Activated B cell treated with CpG ODN at 0.5 μM for 24 hours (primary cell): ENCODE results near the gene L3HYPDH. TPM values are rescaled to one million over a fixed set of nuclear protein-coding genes. Genes with fewer than 3 reads are reported as not detected.

Source experiments
- ATAC-seq: fragments of 200-7000 bp; cut with Tn5 transposase; one replicate; pipeline ENCODE4 v1.10.0; 2021; ENCODE audit warnings: low read depth, mild to moderate bottlenecking, moderate library complexity
- CTCF ChIA-PET: fragments of 350-600 bp; sonication (Branson Sonifier 250); formaldehyde crosslinking; loops from one replicate; lab custom pipeline; 2021; ENCODE audit warnings: antibody characterized with exemption; lab: Charles Lee
- POLR2A ChIA-PET: fragments of 350-600 bp; sonication (Branson Sonifier 250); formaldehyde crosslinking; loops from one replicate; lab custom pipeline; 2021; ENCODE audit warnings: antibody characterized with exemption; lab: Charles Lee
- DNase-seq: peaks from one replicate; pipeline ENCODE4 v3.0.0; 2022
- H3K27ac Mint-ChIP-seq: one replicate; pipeline ENCODE4 v1.8.0; 2020; ENCODE audit warnings: mixed read lengths
- H3K27me3 Mint-ChIP-seq: one replicate; pipeline ENCODE4 v1.8.0; 2021; ENCODE audit warnings: mixed read lengths
- H3K36me3 Mint-ChIP-seq: one replicate; pipeline ENCODE4 v1.8.0; 2021; ENCODE audit warnings: low read depth, mixed read lengths
- H3K4me1 Mint-ChIP-seq: one replicate; pipeline ENCODE4 v1.8.0; 2021; ENCODE audit warnings: mixed read lengths
- H3K4me3 Mint-ChIP-seq: one replicate; pipeline ENCODE4 v1.8.0; 2020; ENCODE audit warnings: mild to moderate bottlenecking, mixed read lengths
- H3K9me3 Mint-ChIP-seq: one replicate; pipeline ENCODE4 v1.8.0; 2020; ENCODE audit warnings: mixed read lengths
- CTCF ChIP-seq: fragments of 200-600 bp; IDR thresholded peaks from one replicate; pipeline ENCODE4 v1.8.0; 2022; ENCODE audit warnings: antibody characterized with exemption, mild to moderate bottlenecking
- intact Hi-C: fragments of 100-400 bp; cut with micrococcal nuclease; formaldehyde crosslinking; loops from one replicate; pipeline ENCODE4 v1.15.1; 2024
- total RNA-seq: library from RNA; stranded (reverse); gene quantifications from 2 replicates; pipeline ENCODE4 v1.2.3, GENCODE V29; 2022

L3HYPDH gene
- total RNA-seq, 1 donor from 2014 or later = 30.2 TPM

GRCh38 chr14:59484639-59485175 lies 499 bp upstream of the L3HYPDH start:
- DNase-seq = no peak
- intact Hi-C loops = loop anchor here (1.0 to 10.0 kb wide), 13 partner anchors 19 to 1285 kb away; partner anchors contain the start of genes CCDC175, DAAM1, DACT1 and DHRS7
- peak; percentile 56 for ATAC-seq
- ChIA-PET POLR2A (interaction anchor here (0.7 to 1.7 kb wide), 11 partner anchors 8 to 1089 kb away, joined by 3 to 13 read pairs (median 4); partner anchors contain the start of genes DAAM1, DHRS7, GPR135 and PPM1A), CTCF (interaction anchor here (0.7 to 2.3 kb wide), 8 partner anchors 10 to 699 kb away, joined by 3 to 9 read pairs (median 5); partner anchors contain the start of genes CCDC175, DAAM1 and GPR135)
- TF ChIP-seq CTCF = no peak
- Mint-ChIP-seq H3K27ac (peak overlapping the region; percentile 96), H3K27me3 (no peaks in the 10 kb centered on the region), H3K4me1 (peaks cover 52% of the 10 kb centered on the region), H3K36me3 (peaks cover 21% of the 10 kb centered on the region), H3K4me3 (peak overlapping the region; percentile 98), H3K9me3 (no peaks in the 10 kb centered on the region)

GRCh38 chr14:59483363-59483762 lies 845 bp downstream of the L3HYPDH start:
- peaks cover 53% of the 10 kb centered on the region for H3K4me1 Mint-ChIP-seq
- DNase-seq (no peak), ATAC-seq (no peak)
- ChIA-PET POLR2A (interaction anchor here (1.4 to 1.7 kb wide), 4 partner anchors 10 to 765 kb away, joined by 3 to 13 read pairs (median 8); partner anchors contain the start of genes GPR135 and PPM1A), CTCF (interaction anchor here (1.2 to 2.3 kb wide), 5 partner anchors 18 to 700 kb away, joined by 3 to 9 read pairs (median 8); partner anchors contain the start of genes CCDC175 and GPR135)
- intact Hi-C loops = loop anchor here (1.0 to 10.0 kb wide), 7 partner anchors 481 to 1271 kb away; partner anchors contain the start of genes DACT1, DHRS7 and PSMA3
- no peaks in the 10 kb centered on the region for H3K9me3 Mint-ChIP-seq
- H3K36me3 Mint-ChIP-seq = peaks cover 14% of the 10 kb centered on the region
- no peaks in the 10 kb centered on the region for H3K27me3 Mint-ChIP-seq
- peak overlapping the region; percentile 96 for H3K27ac Mint-ChIP-seq
- H3K4me3 Mint-ChIP-seq = peak overlapping the region; percentile 98
- TF ChIP-seq CTCF = no peak

- Mint-ChIP-seq H3K36me3 (peaks cover 12% of the 10 kb centered on the region), H3K9me3 (no peaks in the 10 kb centered on the region), H3K4me3 (peak overlapping the region; percentile 98), H3K27me3 (no peaks in the 10 kb centered on the region), H3K4me1 (peaks cover 50% of the 10 kb centered on the region), H3K27ac (peak overlapping the region; percentile 96)
- POLR2A ChIA-PET = interaction anchor here (1.7 kb wide), 1 partner anchor 297 kb away, joined by 3 read pairs; no protein-coding TSS in a partner anchor
- intact Hi-C loops = loop anchor here (1.0 to 10.0 kb wide), 7 partner anchors 482 to 1272 kb away; partner anchors contain the start of genes DACT1, DHRS7 and PSMA3
- DNase-seq (no peak), ATAC-seq (no peak)
- CTCF ChIA-PET = interaction anchor here (1.2 to 2.3 kb wide), 3 partner anchors 20 to 699 kb away, joined by 3 to 8 read pairs (median 4); partner anchors contain the start of gene CCDC175
- TF ChIP-seq CTCF = no peak
These were observed 1.5 kb downstream of the L3HYPDH start for GRCh38 chr14:59482541-59483331.

- peaks cover 50% of the 10 kb centered on the region for H3K4me1 Mint-ChIP-seq
- TF ChIP-seq CTCF = no peak
- peaks cover 12% of the 10 kb centered on the region for H3K36me3 Mint-ChIP-seq
- no peaks in the 10 kb centered on the region for H3K27me3 Mint-ChIP-seq
- no peaks in the 10 kb centered on the region for H3K9me3 Mint-ChIP-seq
- DNase-seq (no peak), ATAC-seq (no peak)
- intact Hi-C loops = loop anchor here (5.0 to 10.0 kb wide), 6 partner anchors 483 to 1273 kb away; partner anchors contain the start of genes DACT1, DHRS7 and PSMA3
- POLR2A ChIA-PET = no interaction called here
- CTCF ChIA-PET = interaction anchor here (1.5 kb wide), 1 partner anchor 95 kb away, joined by 4 read pairs; the partner anchor contains the start of gene CCDC175
- peak overlapping the region; percentile 98 for H3K4me3 Mint-ChIP-seq
- H3K27ac Mint-ChIP-seq = peak overlapping the region; percentile 7
These were observed 2.2 kb downstream of the L3HYPDH start for GRCh38 chr14:59481871-59482540.
